Measurements from ENCODE around the gene DPH1. TPM values are rescaled to one million over a fixed set of nuclear protein-coding genes. Genes with fewer than 3 reads are reported as not detected.
A peak's percentile ranks its signal among the peaks of the same experiment; 100 is the strongest.

DPH1 gene
- total RNA-seq, 1 donor from 2014 or later: 57.3 TPM

DNA sequence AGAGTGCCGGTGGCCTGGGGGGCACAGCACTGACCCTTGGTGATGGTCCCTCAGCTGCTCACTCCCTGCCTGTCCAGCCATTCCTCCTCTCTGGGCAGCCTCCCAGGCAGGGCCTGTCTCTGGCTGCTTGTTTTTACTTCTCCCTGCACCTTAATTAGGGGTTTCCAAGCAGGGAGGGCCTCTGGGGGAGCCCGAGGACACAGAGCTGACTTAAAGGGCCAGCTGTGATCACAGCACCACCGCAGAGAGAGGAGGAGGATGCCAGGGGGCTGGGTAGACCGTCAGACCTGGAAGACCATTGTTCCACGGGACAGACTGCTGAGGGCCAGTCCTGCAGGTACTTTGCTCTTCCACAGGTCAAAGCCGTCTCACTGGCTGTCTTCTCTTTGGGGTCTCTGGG is 1.2 kb upstream of the DPH1 start:
- H3K27me3 Mint-ChIP-seq (ENCODE audit: unreplicated experiment): peaks cover 5% of the 10 kb centered on the region

GRCh38 chr17:2030779-2031163 is 818 bp downstream of the DPH1 start:
- TF ChIP-seq, protein P1, sequence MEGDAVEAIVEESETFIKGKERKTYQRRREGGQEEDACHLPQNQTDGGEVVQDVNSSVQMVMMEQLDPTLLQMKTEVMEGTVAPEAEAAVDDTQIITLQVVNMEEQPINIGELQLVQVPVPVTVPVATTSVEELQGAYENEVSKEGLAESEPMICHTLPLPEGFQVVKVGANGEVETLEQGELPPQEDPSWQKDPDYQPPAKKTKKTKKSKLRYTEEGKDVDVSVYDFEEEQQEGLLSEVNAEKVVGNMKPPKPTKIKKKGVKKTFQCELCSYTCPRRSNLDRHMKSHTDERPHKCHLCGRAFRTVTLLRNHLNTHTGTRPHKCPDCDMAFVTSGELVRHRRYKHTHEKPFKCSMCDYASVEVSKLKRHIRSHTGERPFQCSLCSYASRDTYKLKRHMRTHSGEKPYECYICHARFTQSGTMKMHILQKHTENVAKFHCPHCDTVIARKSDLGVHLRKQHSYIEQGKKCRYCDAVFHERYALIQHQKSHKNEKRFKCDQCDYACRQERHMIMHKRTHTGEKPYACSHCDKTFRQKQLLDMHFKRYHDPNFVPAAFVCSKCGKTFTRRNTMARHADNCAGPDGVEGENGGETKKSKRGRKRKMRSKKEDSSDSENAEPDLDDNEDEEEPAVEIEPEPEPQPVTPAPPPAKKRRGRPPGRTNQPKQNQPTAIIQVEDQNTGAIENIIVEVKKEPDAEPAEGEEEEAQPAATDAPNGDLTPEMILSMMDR (IDR thresholded peaks at IDR 0.05): peak; percentile 70
- peak overlapping the region; percentile 84 for H3K27ac Mint-ChIP-seq (ENCODE audit: unreplicated experiment)
- H3K4me1 Mint-ChIP-seq (ENCODE audit: unreplicated experiment): peaks cover 21% of the 10 kb centered on the region
- peaks cover 3% of the 10 kb centered on the region for H3K36me3 Mint-ChIP-seq (ENCODE audit: unreplicated experiment)
- H3K9me3 Mint-ChIP-seq (ENCODE audit: unreplicated experiment): no peaks in the 10 kb centered on the region
- no peak for DNase-seq (ENCODE audit: extremely low spot score, unreplicated experiment)
- H3K4me3 Mint-ChIP-seq (ENCODE audit: unreplicated experiment): peak overlapping the region; percentile 93
- H3K27me3 Mint-ChIP-seq (ENCODE audit: unreplicated experiment): peaks cover 5% of the 10 kb centered on the region

More for the DNA sequence above, 1.2 kb upstream of the DPH1 start:
- TF ChIP-seq, protein P1 (IDR thresholded peaks at IDR 0.05): no peak
- no peak for DNase-seq (ENCODE audit: extremely low spot score, unreplicated experiment)
- peaks cover 22% of the 10 kb centered on the region for H3K4me1 Mint-ChIP-seq (ENCODE audit: unreplicated experiment)
- no peak overlapping the region for H3K27ac Mint-ChIP-seq (ENCODE audit: unreplicated experiment)
- peaks cover 3% of the 10 kb centered on the region for H3K36me3 Mint-ChIP-seq (ENCODE audit: unreplicated experiment)
- H3K9me3 Mint-ChIP-seq (ENCODE audit: unreplicated experiment): no peaks in the 10 kb centered on the region
- no peak overlapping the region for H3K4me3 Mint-ChIP-seq (ENCODE audit: unreplicated experiment)

- peaks cover 16% of the 10 kb centered on the region for H3K4me1 Mint-ChIP-seq (ENCODE audit: unreplicated experiment)
- H3K27me3 Mint-ChIP-seq (ENCODE audit: unreplicated experiment): no peaks in the 10 kb centered on the region
- peaks cover 11% of the 10 kb centered on the region for H3K36me3 Mint-ChIP-seq (ENCODE audit: unreplicated experiment)
- H3K27ac Mint-ChIP-seq (ENCODE audit: unreplicated experiment): no peak overlapping the region
- H3K4me3 Mint-ChIP-seq (ENCODE audit: unreplicated experiment): no peak overlapping the region
- DNase-seq (ENCODE audit: extremely low spot score, unreplicated experiment): no peak
- H3K9me3 Mint-ChIP-seq (ENCODE audit: unreplicated experiment): no peaks in the 10 kb centered on the region
- TF ChIP-seq, protein P1 (IDR thresholded peaks at IDR 0.05): no peak
Measured at GRCh38 chr17:2033153-2033552, 3.2 kb downstream of the DPH1 start.

GRCh38 chr17:2034157-2034556 is 4.2 kb downstream of the DPH1 start:
- no peak for DNase-seq (ENCODE audit: extremely low spot score, unreplicated experiment)
- peaks cover 15% of the 10 kb centered on the region for H3K36me3 Mint-ChIP-seq (ENCODE audit: unreplicated experiment)
- TF ChIP-seq, protein P1 (IDR thresholded peaks at IDR 0.05): no peak
- H3K9me3 Mint-ChIP-seq (ENCODE audit: unreplicated experiment): no peaks in the 10 kb centered on the region
- no peak overlapping the region for H3K27ac Mint-ChIP-seq (ENCODE audit: unreplicated experiment)
- no peaks in the 10 kb centered on the region for H3K27me3 Mint-ChIP-seq (ENCODE audit: unreplicated experiment)
- H3K4me1 Mint-ChIP-seq (ENCODE audit: unreplicated experiment): peaks cover 16% of the 10 kb centered on the region
- H3K4me3 Mint-ChIP-seq (ENCODE audit: unreplicated experiment): no peak overlapping the region

GRCh38 chr17:2034806-2035540 is 5.0 kb downstream of the DPH1 start:
- Mint-ChIP-seq H3K9me3 (ENCODE audit: unreplicated experiment) (no peaks in the 10 kb centered on the region), H3K27ac (ENCODE audit: unreplicated experiment) (no peak overlapping the region), H3K36me3 (ENCODE audit: unreplicated experiment) (peaks cover 16% of the 10 kb centered on the region), H3K4me1 (ENCODE audit: unreplicated experiment) (peaks cover 13% of the 10 kb centered on the region), H3K27me3 (ENCODE audit: unreplicated experiment) (no peaks in the 10 kb centered on the region), H3K4me3 (ENCODE audit: unreplicated experiment) (no peak overlapping the region)
- TF ChIP-seq, protein P1 (IDR thresholded peaks at IDR 0.05): no peak
- no peak for DNase-seq (ENCODE audit: extremely low spot score, unreplicated experiment)
